CD4-positive, alpha-beta T cell (primary cell): ENCODE data around the gene ZNF282. TPM values are rescaled to one million over a fixed set of nuclear protein-coding genes. Genes with fewer than 3 reads are reported as not detected.

Source experiments
- ATAC-seq: fragments of 200-7000 bp; cut with Tn5 transposase; one replicate; pipeline ENCODE4 v1.10.0; 2022; ENCODE audit warnings: mild to moderate bottlenecking; ENCODE audit not compliant: poor library complexity
- CTCF ChIA-PET: fragments of 350-600 bp; sonication (Branson Sonifier 250); formaldehyde crosslinking; loops from one replicate; lab custom pipeline; 2021; ENCODE audit warnings: antibody characterized with exemption, inconsistent platforms; lab: Charles Lee
- POLR2A ChIA-PET: fragments of 350-600 bp; sonication (Branson Sonifier 250); formaldehyde crosslinking; loops from one replicate; lab custom pipeline; 2021; ENCODE audit warnings: antibody characterized with exemption, inconsistent platforms; lab: Charles Lee
- DNase-seq, 14 experiments: peaks; one replicate each; pipeline ENCODE4 v3.0.0-alpha.2; 2013 to 2020; ENCODE audit warnings: mixed read lengths in 2 of 14
- H3K27ac ChIP-seq, 2 donors: one replicate each; pipeline versions ENCODE4 v1.5.1 to v1.7.0; 2013; ENCODE audit warnings: low read length in 2 of 2, low read depth in 1 of 2, mild to moderate bottlenecking in 1 of 2
- H3K27me3 ChIP-seq, 2 experiments: 1 replicate in 1 of 2; 2 replicates in 1 of 2; pipeline versions ENCODE4 v1.6.1 to v1.7.0; 2013; ENCODE audit warnings: low read length in 2 of 2, control low read depth in 1 of 2, mild to moderate bottlenecking in 1 of 2, moderate library complexity in 1 of 2; ENCODE audit not compliant: insufficient read depth in 2 of 2, control insufficient read depth in 1 of 2
- H3K36me3 ChIP-seq: one replicate; pipeline ENCODE4 v1.6.1; 2013; ENCODE audit warnings: low read length, control low read depth; ENCODE audit not compliant: insufficient read depth
- H3K4me1 ChIP-seq: one replicate; pipeline ENCODE4 v1.6.1; 2013; ENCODE audit warnings: low read length, control low read depth; ENCODE audit not compliant: insufficient read depth
- H3K4me3 ChIP-seq: one replicate; pipeline ENCODE4 v1.5.1; 2013; ENCODE audit warnings: mild to moderate bottlenecking, low read length, moderate library complexity
- H3K9me3 ChIP-seq, 2 experiments: 1 replicate in 1 of 2; 2 replicates in 1 of 2; pipeline versions ENCODE4 v1.6.1 to v1.7.0; 2013; ENCODE audit warnings: low read length in 2 of 2, mild to moderate bottlenecking in 2 of 2, control low read depth in 1 of 2, moderate library complexity in 1 of 2; ENCODE audit not compliant: control insufficient read depth in 1 of 2, insufficient read depth in 1 of 2
- H3K27ac Mint-ChIP-seq: one replicate; pipeline ENCODE4 v1.8.0; 2020; ENCODE audit warnings: mixed read lengths
- H3K27me3 Mint-ChIP-seq: one replicate; pipeline ENCODE4 v1.8.0; 2021; ENCODE audit warnings: mixed read lengths
- H3K36me3 Mint-ChIP-seq: one replicate; pipeline ENCODE4 v1.8.0; 2021; ENCODE audit warnings: low read depth, mixed read lengths
- H3K4me1 Mint-ChIP-seq: one replicate; pipeline ENCODE4 v1.8.0; 2021; ENCODE audit warnings: low read depth, mixed read lengths
- H3K4me3 Mint-ChIP-seq: one replicate; pipeline ENCODE4 v1.8.0; 2020; ENCODE audit warnings: mild to moderate bottlenecking, mixed read lengths
- H3K9me3 Mint-ChIP-seq: one replicate; pipeline ENCODE4 v1.8.0; 2020; ENCODE audit warnings: mixed read lengths
- intact Hi-C, 2 experiments: fragments of 100-400 bp; cut with DNase I in 1 of 2; cut with micrococcal nuclease in 1 of 2; formaldehyde crosslinking; loops; one replicate each; pipeline versions ENCODE4 v1.15.1 to v1.9.0; 2023 to 2025; cut with DNase I, micrococcal nuclease
- total RNA-seq, 174 experiments: library from RNA in 2 of 174; stranded (reverse) in 2 of 174; gene quantifications; one replicate each; pipeline ENCODE4 v1.2.3 and lab custom pipeline; 2021 to 2026
- TF ChIP-seq, protein P1 (sequence below): fragments of 200-600 bp; IDR thresholded peaks from one replicate; pipeline ENCODE4 v1.8.0; 2022; ENCODE audit warnings: antibody characterized with exemption, mild to moderate bottlenecking

Gene ZNF282
- total RNA-seq, 2 experiments from 2014 or later = 13.3 to 15.6 TPM

DNA sequence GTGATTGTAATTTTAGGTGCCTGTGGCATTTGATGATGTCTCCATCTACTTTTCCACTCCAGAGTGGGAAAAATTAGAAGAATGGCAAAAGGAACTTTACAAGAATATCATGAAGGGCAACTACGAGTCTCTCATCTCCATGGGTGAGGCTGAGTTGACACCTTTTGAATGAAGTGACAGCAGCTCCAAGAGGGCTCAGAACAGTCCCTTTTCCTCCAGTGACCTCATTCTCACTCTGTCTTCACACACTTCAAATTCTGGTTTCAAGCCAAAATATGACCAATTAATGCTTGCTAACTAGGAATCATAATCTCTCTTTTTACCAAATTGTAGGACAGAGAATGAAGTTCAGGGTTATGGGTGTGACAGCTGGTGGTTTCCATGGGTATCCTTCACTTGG is 29.2 kb upstream of the ZNF282 start:
- peaks cover 1% of the 10 kb centered on the region for H3K4me1 ChIP-seq
- H3K4me3 ChIP-seq = no peak overlapping the region
- POLR2A ChIA-PET = interaction anchor here (1.5 kb wide), 1 partner anchor 19 kb away, joined by 4 read pairs; the partner anchor contains the start of gene ZNF398
- no peaks in the 10 kb centered on the region for H3K27me3 Mint-ChIP-seq
- H3K27ac ChIP-seq = no peak overlapping the region
- ATAC-seq (no peak), DNase-seq (no peak)
- H3K27ac Mint-ChIP-seq = no peak overlapping the region
- H3K4me1 Mint-ChIP-seq = no peaks in the 10 kb centered on the region
- no peaks in the 10 kb centered on the region for H3K27me3 ChIP-seq
- H3K4me3 Mint-ChIP-seq = no peak overlapping the region
- CTCF ChIA-PET = interaction anchor here (1.7 kb wide), 1 partner anchor 29 kb away, joined by 3 read pairs; the partner anchor contains the start of gene ZNF282
- TF ChIP-seq, protein P1, sequence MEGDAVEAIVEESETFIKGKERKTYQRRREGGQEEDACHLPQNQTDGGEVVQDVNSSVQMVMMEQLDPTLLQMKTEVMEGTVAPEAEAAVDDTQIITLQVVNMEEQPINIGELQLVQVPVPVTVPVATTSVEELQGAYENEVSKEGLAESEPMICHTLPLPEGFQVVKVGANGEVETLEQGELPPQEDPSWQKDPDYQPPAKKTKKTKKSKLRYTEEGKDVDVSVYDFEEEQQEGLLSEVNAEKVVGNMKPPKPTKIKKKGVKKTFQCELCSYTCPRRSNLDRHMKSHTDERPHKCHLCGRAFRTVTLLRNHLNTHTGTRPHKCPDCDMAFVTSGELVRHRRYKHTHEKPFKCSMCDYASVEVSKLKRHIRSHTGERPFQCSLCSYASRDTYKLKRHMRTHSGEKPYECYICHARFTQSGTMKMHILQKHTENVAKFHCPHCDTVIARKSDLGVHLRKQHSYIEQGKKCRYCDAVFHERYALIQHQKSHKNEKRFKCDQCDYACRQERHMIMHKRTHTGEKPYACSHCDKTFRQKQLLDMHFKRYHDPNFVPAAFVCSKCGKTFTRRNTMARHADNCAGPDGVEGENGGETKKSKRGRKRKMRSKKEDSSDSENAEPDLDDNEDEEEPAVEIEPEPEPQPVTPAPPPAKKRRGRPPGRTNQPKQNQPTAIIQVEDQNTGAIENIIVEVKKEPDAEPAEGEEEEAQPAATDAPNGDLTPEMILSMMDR = no peak
- peaks cover 54% of the 10 kb centered on the region for H3K36me3 ChIP-seq
- no peaks in the 10 kb centered on the region for H3K9me3 Mint-ChIP-seq
- peaks cover 79% of the 10 kb centered on the region for H3K36me3 Mint-ChIP-seq
- no peaks in the 10 kb centered on the region for H3K9me3 ChIP-seq
- intact Hi-C loops = no loop called here

DNA sequence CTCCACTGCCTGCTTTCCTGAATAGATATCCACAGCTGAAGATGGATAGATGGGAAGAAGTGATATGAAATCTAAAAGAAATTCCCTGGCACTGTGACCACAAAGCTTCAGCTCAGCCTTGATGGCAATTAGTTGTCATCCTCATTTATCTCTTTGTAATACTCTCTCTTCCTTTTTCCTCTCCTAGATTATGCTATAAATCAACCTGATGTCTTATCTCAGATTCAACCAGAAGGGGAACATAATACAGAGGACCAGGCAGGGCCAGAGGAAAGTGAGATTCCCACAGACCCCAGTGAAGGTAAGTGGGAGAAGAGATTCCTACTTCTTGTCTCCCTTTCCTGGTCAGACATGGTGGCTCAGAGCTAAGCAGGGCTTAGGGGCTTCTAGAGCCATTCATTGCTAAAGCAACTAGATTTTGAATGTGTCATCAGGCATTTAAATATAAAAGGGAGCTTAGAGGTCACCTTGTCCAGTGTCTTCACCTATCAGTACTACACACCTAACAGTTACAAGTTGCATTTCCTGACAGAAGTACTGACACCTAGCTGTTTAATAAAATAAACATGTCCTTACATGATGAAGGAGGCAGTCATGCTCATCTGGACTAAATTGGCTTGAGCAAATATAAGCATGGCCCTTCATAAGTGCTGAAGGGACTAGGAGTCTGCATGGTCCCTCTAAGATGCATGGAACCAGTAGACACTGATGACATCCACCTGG is 28.6 kb upstream of the ZNF282 start:
- no peaks in the 10 kb centered on the region for H3K9me3 ChIP-seq
- peaks cover 58% of the 10 kb centered on the region for H3K36me3 ChIP-seq
- H3K4me3 ChIP-seq = no peak overlapping the region
- DNase-seq (no peak), ATAC-seq (no peak)
- H3K4me1 ChIP-seq = no peaks in the 10 kb centered on the region
- Mint-ChIP-seq H3K4me1 (no peaks in the 10 kb centered on the region), H3K27ac (no peak overlapping the region), H3K4me3 (no peak overlapping the region), H3K27me3 (no peaks in the 10 kb centered on the region), H3K36me3 (peaks cover 75% of the 10 kb centered on the region), H3K9me3 (no peaks in the 10 kb centered on the region)
- ChIA-PET POLR2A (interaction anchor here (1.5 kb wide), 1 partner anchor 19 kb away, joined by 4 read pairs; the partner anchor contains the start of gene ZNF398), CTCF (interaction anchor here (0.7 to 1.7 kb wide), 2 partner anchors 10 to 29 kb away, joined by 3 read pairs; partner anchors contain the start of gene ZNF282)
- intact Hi-C loops = no loop called here
- TF ChIP-seq, protein P1 = no peak
- no peak overlapping the region for H3K27ac ChIP-seq
- H3K27me3 ChIP-seq = no peaks in the 10 kb centered on the region

DNA sequence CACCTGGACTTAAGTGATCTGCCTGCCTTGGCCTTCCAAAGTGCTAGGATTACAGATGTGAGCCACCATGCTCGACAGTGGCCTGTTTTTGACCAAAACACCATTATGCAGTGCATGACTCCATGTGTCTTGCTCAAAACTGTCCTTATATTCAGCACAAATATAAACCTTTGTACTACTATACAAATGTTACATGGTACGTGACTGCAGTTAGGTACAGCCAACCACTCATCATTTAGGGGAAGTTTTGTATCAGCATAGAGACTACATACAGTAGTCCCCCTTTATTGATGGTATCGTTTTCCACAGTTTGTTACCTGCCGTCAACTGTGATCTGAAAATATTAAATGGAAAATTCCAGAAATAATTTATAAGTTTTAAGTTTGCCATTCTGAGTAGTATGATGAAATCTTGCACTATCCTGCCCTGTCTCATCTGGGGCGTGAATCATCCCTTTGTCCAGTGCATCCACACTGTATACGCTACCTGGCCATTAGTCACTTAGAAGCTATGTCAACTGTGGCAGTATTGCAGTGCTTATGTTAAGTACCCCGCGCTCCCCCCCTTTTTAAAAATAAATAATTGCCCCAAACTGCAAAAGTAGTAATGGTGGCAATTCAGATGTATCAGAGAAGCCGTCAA is 23.3 kb upstream of the ZNF282 start:
- Histone ChIP-seq H3K4me3 (no peak overlapping the region), H3K9me3 (no peaks in the 10 kb centered on the region), H3K27me3 (no peaks in the 10 kb centered on the region), H3K4me1 (no peaks in the 10 kb centered on the region), H3K27ac (no peak overlapping the region), H3K36me3 (peaks cover 65% of the 10 kb centered on the region)
- H3K4me3 Mint-ChIP-seq = no peak overlapping the region
- H3K9me3 Mint-ChIP-seq = no peaks in the 10 kb centered on the region
- peaks cover 68% of the 10 kb centered on the region for H3K36me3 Mint-ChIP-seq
- intact Hi-C loops = no loop called here
- H3K27ac Mint-ChIP-seq = no peak overlapping the region
- H3K4me1 Mint-ChIP-seq = no peaks in the 10 kb centered on the region
- DNase-seq = no peak
- no peak for ATAC-seq
- POLR2A ChIA-PET = no interaction called here
- TF ChIP-seq, protein P1 = no peak
- CTCF ChIA-PET = no interaction called here
- no peaks in the 10 kb centered on the region for H3K27me3 Mint-ChIP-seq
